Activated CD4-positive, CD25-positive, alpha-beta regulatory T cell treated with anti-CD3 and anti-CD28 coated beads, Interleukin-2, amount 50 U/mL, for 24 hours (primary cell): ENCODE results near the gene EPHA4.

Source experiments
- ATAC-seq, 2 donors: fragments of 150-1000 bp; cut with Tn5 transposase; one replicate each; pipeline ENCODE4 v1.10.0; 2021; ENCODE audit warnings: mild to moderate bottlenecking in 1 of 2, moderate library complexity in 1 of 2

EPHA4 gene

GRCh38 chr2:221502270-221503010, 69.7 kb downstream of the EPHA4 start:
- peak in 1 of 2 donors; percentile 38 for ATAC-seq

GRCh38 chr2:221501883-221502269, 70.2 kb downstream of the EPHA4 start:
- ATAC-seq: no peak

- ATAC-seq: no peak
These were observed 70.8 kb downstream of the EPHA4 start for GRCh38 chr2:221501210-221501882.

GRCh38 chr2:221500501-221501209, 71.4 kb downstream of the EPHA4 start:
- no peak for ATAC-seq

- ATAC-seq: no peak
These were observed 76.4 kb downstream of the EPHA4 start for GRCh38 chr2:221495731-221496130.

- ATAC-seq: no peak
These were observed 77.5 kb downstream of the EPHA4 start for GRCh38 chr2:221494556-221494955.

GRCh38 chr2:221493391-221493790, 78.7 kb downstream of the EPHA4 start:
- no peak for ATAC-seq

- no peak for ATAC-seq
These were observed 79.5 kb downstream of the EPHA4 start for GRCh38 chr2:221492636-221493035.

- no peak for ATAC-seq
These were observed 81.5 kb downstream of the EPHA4 start for GRCh38 chr2:221490506-221491060.

- ATAC-seq: no peak
These were observed 83.8 kb downstream of the EPHA4 start for GRCh38 chr2:221488136-221488807.

GRCh38 chr2:221486106-221486505, 86.0 kb downstream of the EPHA4 start:
- ATAC-seq: no peak

GRCh38 chr2:221485503-221485870, 86.6 kb downstream of the EPHA4 start:
- ATAC-seq: no peak

GRCh38 chr2:221484761-221485502, 87.2 kb downstream of the EPHA4 start:
- no peak for ATAC-seq

GRCh38 chr2:221482666-221483455, 89.2 kb downstream of the EPHA4 start:
- no peak for ATAC-seq

- no peak for ATAC-seq
These were observed 91.3 kb downstream of the EPHA4 start for GRCh38 chr2:221480821-221481220.

- ATAC-seq: no peak
These were observed 91.9 kb downstream of the EPHA4 start for GRCh38 chr2:221480163-221480562.

- ATAC-seq: no peak
These were observed 93.6 kb downstream of the EPHA4 start for GRCh38 chr2:221478485-221478863.

GRCh38 chr2:221477714-221478484, 94.2 kb downstream of the EPHA4 start:
- ATAC-seq: no peak

GRCh38 chr2:221476195-221476594, 95.9 kb downstream of the EPHA4 start:
- ATAC-seq: no peak

GRCh38 chr2:221473451-221473850, 98.7 kb downstream of the EPHA4 start:
- no peak for ATAC-seq

GRCh38 chr2:221468317-221468716, 103.8 kb downstream of the EPHA4 start:
- ATAC-seq: no peak
